ENCODE measurements around the gene GFI1. TPM values are rescaled to one million over a fixed set of nuclear protein-coding genes. Genes with fewer than 3 reads are reported as not detected.
"Not testable (repeated sequence)": the region's sequence is repeated elsewhere in the genome, so short reads cannot be mapped to it uniquely, and the experiment has no call there.

GFI1 gene
- polyA plus RNA-seq, 1 of the 3 experiments (the other 2 are of a cell fraction): 0.18 TPM

DNA sequence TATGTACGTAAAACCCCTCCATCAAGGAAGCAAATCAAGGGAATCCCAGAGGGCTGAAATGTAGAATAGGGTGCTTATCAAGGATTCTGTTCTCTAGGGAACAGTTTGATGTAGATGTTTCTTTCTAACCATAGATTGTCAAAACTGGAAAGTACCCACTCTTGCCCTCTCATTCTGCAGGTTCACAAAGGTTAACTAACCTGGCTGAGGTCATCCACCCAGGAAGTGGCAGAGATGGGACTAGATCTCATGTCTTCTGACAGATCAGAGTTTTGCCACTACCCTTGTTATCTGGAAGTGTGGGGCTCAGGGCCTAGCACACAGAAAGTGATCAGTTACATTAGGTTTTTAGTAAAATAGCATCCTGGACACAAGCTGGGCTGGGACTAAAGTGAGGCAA, 47.4 kb downstream of the GFI1 start:
- H3K4me1 ChIP-seq (ENCODE audit: control insufficient read depth in 1 of 2, insufficient read depth in 2 of 2, low read depth in 1 of 2, low read length in 1 of 2): no peaks in the 10 kb centered on the region
- no peaks in the 10 kb centered on the region; the same call in 1 of the 2 replicates for H3K27me3 ChIP-seq (ENCODE audit: insufficient read depth)
- no peaks in the 10 kb centered on the region for H3K36me3 ChIP-seq (replicated peaks in 1 of 2; ENCODE audit: control insufficient read depth in 1 of 2, insufficient read depth in 2 of 2, low read length in 1 of 2)
- H3K9me3 ChIP-seq: no peaks in the 10 kb centered on the region
- WGBS (ENCODE audit: low lambda C conversion rate): 75% methylated on average over 1 of the region's 1 CpG
- ChIA-PET CTCF (no interaction called here), POLR2A (no interaction called here)
- no peaks in the 10 kb centered on the region for H4K20me1 ChIP-seq (ENCODE audit: insufficient read depth)
- H2AFZ ChIP-seq (ENCODE audit: low read depth): no peak overlapping the region
- H3F3A ChIP-seq (replicated peaks; ENCODE audit: insufficient read depth): no peaks in the 10 kb centered on the region
- no peak overlapping the region for H3K27ac ChIP-seq (ENCODE audit: low read depth in 2 of 2, low read length in 1 of 2)
- H3K4me2 ChIP-seq: no peak overlapping the region
- H3K9me2 ChIP-seq: no peaks in the 10 kb centered on the region
- H3K9ac ChIP-seq: no peak overlapping the region
- no peak for DNase-seq
- H3K4me3 ChIP-seq (ENCODE audit: low read depth in 2 of 2, low read length in 1 of 2): no peak overlapping the region
- no peak for TF ChIP-seq JUND (IDR thresholded peaks at IDR 0.05)
- TF ChIP-seq, protein P1, sequence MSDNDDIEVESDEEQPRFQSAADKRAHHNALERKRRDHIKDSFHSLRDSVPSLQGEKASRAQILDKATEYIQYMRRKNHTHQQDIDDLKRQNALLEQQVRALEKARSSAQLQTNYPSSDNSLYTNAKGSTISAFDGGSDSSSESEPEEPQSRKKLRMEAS (IDR thresholded peaks at IDR 0.05; ENCODE audit: low read depth): no peak
- no peaks in the 10 kb centered on the region for H3K79me2 ChIP-seq (ENCODE audit: insufficient read depth)

DNA sequence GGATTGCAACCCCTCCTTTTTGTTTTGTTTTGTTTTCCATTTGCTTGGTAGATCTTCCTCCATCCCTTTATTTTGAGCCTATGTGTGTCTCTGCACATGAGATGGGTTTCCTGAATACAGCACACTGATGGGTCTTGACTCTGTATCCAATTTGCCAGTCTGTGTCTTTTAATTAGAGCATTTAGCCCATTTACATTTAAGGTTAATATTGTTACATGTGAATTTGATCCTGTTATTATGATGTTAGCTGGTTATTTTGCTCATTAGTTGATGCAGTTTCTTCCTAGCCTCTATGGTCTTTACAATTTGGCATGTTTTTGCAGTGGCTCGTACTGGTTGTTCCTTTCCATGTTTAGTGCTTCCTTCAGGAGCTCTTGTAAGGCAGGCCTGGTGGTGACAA, 52.2 kb downstream of the GFI1 start:
- H3K27ac ChIP-seq (ENCODE audit: low read depth in 2 of 2, low read length in 1 of 2); H3K9me3 ChIP-seq; H3K36me3 ChIP-seq (replicated peaks in 1 of 2; ENCODE audit: control insufficient read depth in 1 of 2, insufficient read depth in 2 of 2, low read length in 1 of 2); H3K9me2 ChIP-seq; H3F3A ChIP-seq (replicated peaks; ENCODE audit: insufficient read depth); H3K4me3 ChIP-seq (ENCODE audit: low read depth in 2 of 2, low read length in 1 of 2); H2AFZ ChIP-seq (ENCODE audit: low read depth); H3K79me2 ChIP-seq (ENCODE audit: insufficient read depth); H3K4me2 ChIP-seq; POLR2A ChIA-PET; DNase-seq; CTCF ChIA-PET; H3K4me1 ChIP-seq (ENCODE audit: control insufficient read depth in 1 of 2, insufficient read depth in 2 of 2, low read depth in 1 of 2, low read length in 1 of 2); H3K9ac ChIP-seq; H4K20me1 ChIP-seq (ENCODE audit: insufficient read depth); H3K27me3 ChIP-seq (ENCODE audit: insufficient read depth): not testable (repeated sequence)
- WGBS (ENCODE audit: low lambda C conversion rate): 11% methylated on average over 1 of the region's 1 CpG

DNA sequence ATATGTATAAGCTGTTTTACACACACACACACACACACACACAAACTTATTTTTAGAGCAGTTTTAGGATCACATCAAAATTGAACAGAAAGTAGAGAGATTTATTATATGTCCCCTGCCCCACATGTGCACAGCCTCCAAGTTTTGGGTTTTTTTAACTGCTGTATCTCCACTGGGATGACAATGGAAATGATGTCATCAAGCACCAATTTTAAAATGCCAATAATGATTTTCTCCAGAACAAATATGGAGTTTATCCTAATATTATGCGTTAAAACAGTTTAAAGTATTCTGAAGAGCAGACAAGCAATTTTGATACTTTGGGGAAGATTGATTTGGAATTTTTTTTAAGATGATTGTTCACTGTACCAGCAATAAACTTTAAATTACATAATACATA, 56.7 kb downstream of the GFI1 start:
- H3K79me2 ChIP-seq (ENCODE audit: insufficient read depth): no peaks in the 10 kb centered on the region
- no peak overlapping the region for H3K27ac ChIP-seq (ENCODE audit: low read depth in 2 of 2, low read length in 1 of 2)
- no peak overlapping the region for H3K9ac ChIP-seq
- CTCF ChIA-PET: interaction anchor here (0.7 kb wide), 1 partner anchor 964 kb away, joined by 3 read pairs; no protein-coding TSS in a partner anchor
- H3K9me2 ChIP-seq: no peaks in the 10 kb centered on the region
- POLR2A ChIA-PET: no interaction called here
- no peaks in the 10 kb centered on the region for H3F3A ChIP-seq (replicated peaks; ENCODE audit: insufficient read depth)
- H3K9me3 ChIP-seq: no peaks in the 10 kb centered on the region
- DNase-seq: no peak
- H3K4me3 ChIP-seq (ENCODE audit: low read depth in 2 of 2, low read length in 1 of 2): no peak overlapping the region
- no peak overlapping the region for H3K4me2 ChIP-seq
- H3K4me1 ChIP-seq (ENCODE audit: control insufficient read depth in 1 of 2, insufficient read depth in 2 of 2, low read depth in 1 of 2, low read length in 1 of 2): no peaks in the 10 kb centered on the region
- H3K36me3 ChIP-seq (replicated peaks in 1 of 2; ENCODE audit: control insufficient read depth in 1 of 2, insufficient read depth in 2 of 2, low read length in 1 of 2): no peaks in the 10 kb centered on the region
- TF ChIP-seq, protein P2, sequence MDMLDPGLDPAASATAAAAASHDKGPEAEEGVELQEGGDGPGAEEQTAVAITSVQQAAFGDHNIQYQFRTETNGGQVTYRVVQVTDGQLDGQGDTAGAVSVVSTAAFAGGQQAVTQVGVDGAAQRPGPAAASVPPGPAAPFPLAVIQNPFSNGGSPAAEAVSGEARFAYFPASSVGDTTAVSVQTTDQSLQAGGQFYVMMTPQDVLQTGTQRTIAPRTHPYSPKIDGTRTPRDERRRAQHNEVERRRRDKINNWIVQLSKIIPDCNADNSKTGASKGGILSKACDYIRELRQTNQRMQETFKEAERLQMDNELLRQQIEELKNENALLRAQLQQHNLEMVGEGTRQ (IDR thresholded peaks at IDR 0.05; ENCODE audit: borderline replicate concordance, low read depth, low read length): no peak
- no peak for TF ChIP-seq RXRA (IDR thresholded peaks at IDR 0.05; ENCODE audit: borderline replicate concordance, low read depth)
- no peaks in the 10 kb centered on the region for H4K20me1 ChIP-seq (ENCODE audit: insufficient read depth)
- no peaks in the 10 kb centered on the region; the same call in 1 of the 2 replicates for H3K27me3 ChIP-seq (ENCODE audit: insufficient read depth)
- H2AFZ ChIP-seq (ENCODE audit: low read depth): no peak overlapping the region
- WGBS (ENCODE audit: low lambda C conversion rate): 32% methylated on average over 1 of the region's 1 CpG

DNA sequence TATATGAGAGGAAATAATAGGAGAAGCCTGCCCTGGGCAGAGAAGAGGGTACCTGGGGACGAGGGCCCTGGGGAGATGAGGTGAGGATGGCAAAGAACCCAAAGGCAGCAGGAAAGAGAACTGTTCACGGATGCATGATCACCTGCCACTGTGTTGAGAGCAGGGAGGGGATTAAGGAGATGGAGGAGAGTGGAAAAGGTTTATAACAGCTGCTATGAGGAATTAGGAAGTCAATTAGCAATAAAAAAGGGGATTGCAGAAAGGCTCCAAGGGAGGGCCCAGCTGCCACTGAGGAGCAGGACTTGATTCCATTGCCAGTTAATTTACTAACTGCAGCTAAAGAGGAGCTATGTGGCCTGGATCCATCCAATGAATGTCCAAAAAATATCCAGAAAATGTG, 61.1 kb downstream of the GFI1 start:
- Histone ChIP-seq H3K4me2 (no peak overlapping the region), H2AFZ (ENCODE audit: low read depth) (no peak overlapping the region), H3K36me3 (replicated peaks in 1 of 2; ENCODE audit: control insufficient read depth in 1 of 2, insufficient read depth in 2 of 2, low read length in 1 of 2) (no peaks in the 10 kb centered on the region), H3K79me2 (ENCODE audit: insufficient read depth) (no peaks in the 10 kb centered on the region), H3K4me1 (ENCODE audit: control insufficient read depth in 1 of 2, insufficient read depth in 2 of 2, low read depth in 1 of 2, low read length in 1 of 2) (no peaks in the 10 kb centered on the region), H3K27me3 (ENCODE audit: insufficient read depth) (no peaks in the 10 kb centered on the region; the same call in 1 of the 2 replicates), H3F3A (replicated peaks; ENCODE audit: insufficient read depth) (no peaks in the 10 kb centered on the region), H3K9me2 (no peaks in the 10 kb centered on the region), H3K9ac (no peak overlapping the region), H4K20me1 (ENCODE audit: insufficient read depth) (no peaks in the 10 kb centered on the region), H3K27ac (ENCODE audit: low read depth in 2 of 2, low read length in 1 of 2) (no peak overlapping the region), H3K4me3 (ENCODE audit: low read depth in 2 of 2, low read length in 1 of 2) (no peak overlapping the region), H3K9me3 (no peaks in the 10 kb centered on the region)
- POLR2A ChIA-PET: no interaction called here
- DNase-seq: no peak
- 45% methylated on average over 2 of the region's 2 CpGs for WGBS (ENCODE audit: low lambda C conversion rate)
- TF ChIP-seq, protein P3, sequence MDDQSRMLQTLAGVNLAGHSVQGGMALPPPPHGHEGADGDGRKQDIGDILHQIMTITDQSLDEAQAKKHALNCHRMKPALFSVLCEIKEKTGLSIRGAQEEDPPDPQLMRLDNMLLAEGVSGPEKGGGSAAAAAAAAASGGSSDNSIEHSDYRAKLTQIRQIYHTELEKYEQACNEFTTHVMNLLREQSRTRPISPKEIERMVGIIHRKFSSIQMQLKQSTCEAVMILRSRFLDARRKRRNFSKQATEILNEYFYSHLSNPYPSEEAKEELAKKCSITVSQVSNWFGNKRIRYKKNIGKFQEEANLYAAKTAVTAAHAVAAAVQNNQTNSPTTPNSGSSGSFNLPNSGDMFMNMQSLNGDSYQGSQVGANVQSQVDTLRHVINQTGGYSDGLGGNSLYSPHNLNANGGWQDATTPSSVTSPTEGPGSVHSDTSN (IDR thresholded peaks at IDR 0.05): no peak
- TF ChIP-seq, protein P2 (IDR thresholded peaks at IDR 0.05; ENCODE audit: borderline replicate concordance, low read depth, low read length): no peak
- no peak for TF ChIP-seq JUND (IDR thresholded peaks at IDR 0.05)
- TF ChIP-seq SIN3A (IDR thresholded peaks at IDR 0.05; ENCODE audit: borderline replicate concordance, low read depth, low read length): no peak
- no peak for TF ChIP-seq GATA2 (CRISPR knock-in tag; IDR thresholded peaks at IDR 0.05)
- TF ChIP-seq SMC3 (IDR thresholded peaks at IDR 0.05; ENCODE audit: low read depth, low read length): no peak
- TF ChIP-seq TCF12 (IDR thresholded peaks at IDR 0.05): no peak
- TF ChIP-seq POLR2AphosphoS5 (IDR thresholded peaks at IDR 0.05; ENCODE audit: low read depth, low read length): no peak
- no peak for TF ChIP-seq YY1 (IDR thresholded peaks at IDR 0.05; ENCODE audit: low read depth)
- CTCF ChIA-PET: no interaction called here
